HG02973 (cell line): ENCODE results near the gene TUFM.
A peak's percentile ranks its signal among the peaks of the same experiment; 100 is the strongest.
"Not testable (repeated sequence)": the region's sequence is repeated elsewhere in the genome, so short reads cannot be mapped to it uniquely, and the experiment has no call there.

Experiments used
- ATAC-seq: cut with Tn5 transposase; IDR thresholded peaks from one replicate; pipeline ENCODE4 v1.9.1; 2021; ENCODE audit warnings: moderate library complexity; ENCODE audit not compliant: unreplicated experiment

The TUFM gene

GRCh38 chr16:28846080-28846932 lies at the start of gene TUFM:
Gene TUFM, minus strand, starts transcription at chr16:28846348. Its CDS starts 79 bp downstream, at chr16:28846269.
- ATAC-seq, result peak; percentile 79

- ATAC-seq, result no peak
Observed at GRCh38 chr16:28895609-28896008, 49.5 kb upstream of the TUFM start.

- ATAC-seq, result no peak
Observed at GRCh38 chr16:28893291-28893690, 47.1 kb upstream of the TUFM start.

- ATAC-seq, result no peak
Observed at GRCh38 chr16:28891964-28892890, 46.1 kb upstream of the TUFM start.

- ATAC-seq, result not testable (repeated sequence)
Observed at GRCh38 chr16:28890355-28890754, 44.2 kb upstream of the TUFM start.

GRCh38 chr16:28886945-28887344 lies 40.8 kb upstream of the TUFM start:
- no peak for ATAC-seq

GRCh38 chr16:28884045-28884444 lies 37.9 kb upstream of the TUFM start:
- ATAC-seq, result no peak

GRCh38 chr16:28883221-28883996 lies 37.3 kb upstream of the TUFM start:
- no peak for ATAC-seq

DNA sequence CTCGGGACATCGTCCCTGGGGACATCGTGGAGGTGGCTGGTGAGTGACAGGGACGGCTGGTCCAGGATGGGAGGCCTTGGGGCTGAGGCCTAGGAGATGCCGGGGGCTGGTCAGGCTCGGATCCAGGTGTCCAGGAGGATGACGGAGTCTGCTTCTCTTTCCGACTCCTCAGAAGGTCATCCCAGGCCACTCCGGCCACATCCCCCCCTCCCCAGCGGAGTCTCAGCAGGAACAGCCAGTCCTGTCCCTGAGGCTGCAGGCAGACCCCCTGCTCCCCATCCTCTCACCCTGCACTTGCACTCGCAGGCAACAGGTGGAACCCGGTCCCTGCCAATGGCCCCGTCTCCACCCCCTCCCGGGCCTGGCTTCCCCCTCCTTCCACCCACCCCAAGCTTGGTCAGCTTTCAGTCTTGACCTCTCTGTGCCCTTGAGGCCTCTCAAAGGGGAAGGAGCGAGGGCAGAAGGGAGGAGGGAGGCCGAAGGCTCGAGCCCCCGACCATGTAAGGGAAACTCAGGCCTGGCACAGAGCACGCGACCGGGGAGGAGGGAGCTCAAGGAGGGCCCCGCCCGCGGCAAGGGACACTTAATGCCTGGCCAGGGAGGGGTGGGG lies 36.5 kb upstream of the TUFM start:
- no peak for ATAC-seq

DNA sequence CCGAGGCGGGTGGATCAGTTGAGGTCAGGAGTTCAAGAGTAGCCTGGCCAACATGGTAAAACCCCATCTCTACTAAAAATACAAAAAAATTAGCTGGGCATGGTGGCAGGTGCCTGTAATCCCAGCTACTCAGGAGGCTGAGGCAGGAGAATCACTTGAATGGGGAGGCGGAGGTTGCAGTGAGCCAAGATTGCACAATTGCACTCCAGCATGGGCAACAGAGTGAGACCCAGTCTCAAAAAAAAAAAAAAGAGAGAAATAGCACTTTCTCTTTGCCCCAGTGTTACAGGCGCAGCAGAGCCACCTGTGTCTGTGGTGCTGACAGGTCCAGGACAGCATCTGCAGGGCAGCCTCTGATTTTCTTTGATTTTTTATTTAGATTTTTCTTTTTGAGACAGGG lies 35.4 kb upstream of the TUFM start:
- not testable (repeated sequence) for ATAC-seq

- ATAC-seq, result no peak
Observed at GRCh38 chr16:28880955-28881354, 34.8 kb upstream of the TUFM start.

GRCh38 chr16:28880589-28880915 lies 34.4 kb upstream of the TUFM start:
- ATAC-seq, result no peak

GRCh38 chr16:28879841-28880588 lies 33.9 kb upstream of the TUFM start:
- peak; percentile 67 for ATAC-seq

DNA sequence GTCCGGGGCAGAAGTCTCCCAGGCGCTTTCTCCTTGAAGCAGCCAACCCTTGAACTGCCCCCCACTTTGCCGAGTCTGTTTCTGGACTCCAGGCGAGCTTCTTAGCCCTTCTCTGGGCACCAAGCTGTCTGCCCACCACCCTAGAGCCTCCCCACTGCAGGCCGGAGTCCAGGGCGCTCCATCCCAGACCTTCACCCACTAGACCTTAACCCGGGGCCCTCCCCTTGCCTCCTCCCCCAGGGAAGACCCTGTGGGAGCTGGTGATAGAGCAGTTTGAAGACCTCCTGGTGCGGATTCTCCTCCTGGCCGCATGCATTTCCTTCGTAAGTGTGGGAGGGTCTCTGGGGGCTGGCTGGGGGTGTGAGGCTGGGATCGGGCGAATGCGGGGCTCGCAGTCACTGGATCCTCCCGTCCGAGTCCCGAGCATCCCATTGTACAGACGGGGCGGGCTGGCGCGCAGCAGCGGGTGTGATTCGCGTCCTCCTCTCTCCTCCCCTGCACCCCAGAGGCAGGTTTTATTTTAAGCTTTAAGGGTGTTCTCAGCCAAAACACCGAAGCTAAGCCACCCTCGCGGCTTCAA lies 33.2 kb upstream of the TUFM start:
- peak; percentile 27 for ATAC-seq

DNA sequence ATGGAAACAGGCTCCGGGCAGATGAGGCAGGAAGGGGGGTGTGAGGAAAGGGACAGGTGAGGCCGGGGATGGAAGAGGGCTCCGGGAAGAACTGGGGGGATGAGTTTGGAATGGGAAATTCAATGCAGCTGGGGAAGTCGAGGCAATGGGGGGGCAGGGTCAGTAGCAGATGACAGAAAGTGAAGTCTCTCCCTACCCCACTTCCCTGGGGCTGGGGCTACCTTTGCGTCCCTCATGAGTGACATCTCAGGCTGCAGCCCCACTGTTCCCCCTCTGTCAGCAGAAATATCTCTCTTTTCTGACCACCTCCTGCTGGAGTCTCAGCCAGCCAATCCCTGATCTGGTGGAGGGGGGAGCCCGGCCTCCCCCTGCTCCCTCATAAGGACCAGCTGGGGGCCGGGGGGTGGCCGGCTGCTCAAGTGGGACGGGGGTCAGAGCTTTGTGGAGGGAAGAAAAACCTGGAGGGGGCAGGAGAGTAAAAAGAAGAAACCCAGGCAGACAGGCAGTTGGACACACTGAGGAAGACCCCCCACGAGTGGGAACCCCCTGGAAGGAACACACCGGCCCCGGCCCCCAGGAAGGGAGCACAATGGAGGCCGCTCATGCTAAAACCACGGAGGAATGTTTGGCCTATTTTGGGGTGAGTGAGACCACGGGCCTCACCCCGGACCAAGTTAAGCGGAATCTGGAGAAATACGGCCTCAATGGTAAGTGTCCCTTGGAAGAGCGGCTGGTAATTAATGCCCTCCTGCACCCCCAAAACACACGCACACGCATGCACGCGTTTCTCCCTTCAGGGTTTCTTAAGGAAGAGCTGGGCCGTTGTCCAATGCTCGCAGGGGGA lies 32.2 kb upstream of the TUFM start, which contains the start of gene ATP2A1:
TSS of gene ATP2A1 (plus strand) at position 406 of the 844 bp plus-strand sequence. CDS start at position 590, 184 bp downstream.
- no peak for ATAC-seq

DNA sequence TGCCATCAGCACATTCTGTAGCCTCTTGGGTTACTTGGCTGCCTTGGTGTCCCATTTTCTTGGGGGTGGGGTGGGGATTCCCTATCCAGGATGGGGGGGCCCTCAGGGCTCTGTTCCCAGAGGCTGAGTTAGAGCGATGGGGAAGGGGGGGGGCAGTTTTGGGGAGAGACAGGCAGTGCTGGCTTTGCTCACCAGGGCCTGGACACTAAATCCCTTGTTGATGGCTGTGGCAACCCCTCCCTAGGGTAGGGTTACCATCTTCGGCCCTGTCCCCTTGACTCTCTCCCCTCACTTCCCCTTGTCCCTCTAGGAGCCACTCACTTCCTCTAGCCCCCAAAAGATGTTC lies 31.5 kb upstream of the TUFM start:
- ATAC-seq, result no peak

DNA sequence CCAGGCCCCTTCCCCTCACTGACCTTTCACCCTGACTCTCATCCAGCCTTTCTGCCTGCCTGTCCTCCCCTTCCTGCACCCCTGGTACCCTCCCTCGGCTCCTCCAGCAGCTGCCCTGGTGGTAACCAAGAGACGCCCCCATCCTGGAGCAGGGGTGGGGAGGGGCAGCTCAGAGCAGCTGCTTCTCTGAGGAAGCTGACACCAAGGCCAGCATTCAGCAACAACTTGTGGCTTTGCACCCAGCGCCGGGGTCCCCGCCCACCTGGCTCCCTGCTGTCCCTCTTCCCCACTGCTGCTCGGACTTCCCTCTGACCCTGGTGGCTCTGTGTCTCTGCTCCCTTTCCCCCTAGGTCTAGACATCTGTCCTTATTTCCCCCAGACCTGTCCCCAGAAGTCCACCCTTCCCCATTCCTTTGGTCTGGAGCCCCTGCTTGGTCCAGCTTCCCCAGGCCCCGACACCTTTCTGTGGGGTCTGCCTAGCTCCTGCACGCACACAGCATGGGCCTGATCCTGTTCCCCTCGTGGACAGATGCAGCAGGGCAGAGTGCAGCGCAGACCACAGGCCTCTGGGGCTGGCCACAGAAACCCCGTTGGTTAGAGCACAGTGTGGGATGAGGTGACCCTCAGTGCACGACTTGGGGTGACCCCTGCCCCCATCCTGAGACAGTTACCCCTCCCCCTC lies 31.0 kb upstream of the TUFM start:
- no peak for ATAC-seq

- no peak for ATAC-seq
Observed at GRCh38 chr16:28876019-28876659, 30.0 kb upstream of the TUFM start.
